Skeletal muscle tissue (tissue), 4 donors: ENCODE results near the gene EPHB1. TPM values are rescaled to one million over a fixed set of nuclear protein-coding genes. Genes with fewer than 3 reads are reported as not detected.

Experiments used
- H3K27ac ChIP-seq: one replicate; pipeline ENCODE4 v1.7.0; 2013; ENCODE audit warnings: mild to moderate bottlenecking, low read depth, low read length, inconsistent platforms
- H3K27me3 ChIP-seq, 3 donors: one replicate each; pipeline ENCODE4 v1.7.0; 2013; ENCODE audit warnings: low read length in 3 of 3; ENCODE audit not compliant: control insufficient read depth in 3 of 3, insufficient read depth in 3 of 3
- H3K36me3 ChIP-seq, 3 donors: one replicate each; pipeline ENCODE4 v1.7.0; 2013; ENCODE audit warnings: low read length in 3 of 3; ENCODE audit not compliant: control insufficient read depth in 3 of 3, insufficient read depth in 3 of 3
- H3K4me1 ChIP-seq, 3 donors: one replicate each; pipeline ENCODE4 v1.7.0; 2013; ENCODE audit warnings: low read length in 3 of 3, mild to moderate bottlenecking in 3 of 3; ENCODE audit not compliant: control insufficient read depth in 3 of 3, insufficient read depth in 3 of 3
- H3K4me3 ChIP-seq, 3 donors: one replicate each; pipeline ENCODE4 v1.7.0; 2013; ENCODE audit warnings: low read length in 3 of 3
- H3K9ac ChIP-seq, 3 donors: one replicate each; pipeline ENCODE4 v1.7.0; 2013; ENCODE audit warnings: low read length in 3 of 3, mild to moderate bottlenecking in 3 of 3, moderate library complexity in 2 of 3, low read depth in 1 of 3
- H3K9me3 ChIP-seq, 3 donors: one replicate each; pipeline ENCODE4 v1.7.0; 2013; ENCODE audit warnings: low read length in 3 of 3; ENCODE audit not compliant: control insufficient read depth in 3 of 3
- total RNA-seq: library from RNA; depleted of rRNA; stranded (reverse); fragments of >200 nt; gene quantifications from one replicate; pipeline ENCODE4 v1.2.3, GENCODE V29; 2014
- donor health status: Osteomylitis.

The EPHB1 gene
- total RNA-seq, 1 donor from 2014 or later, result 5.7 TPM

- no peaks in the 10 kb centered on the region for H3K27me3 ChIP-seq
- H3K9me3 ChIP-seq, result no peaks in the 10 kb centered on the region
- no peaks in the 10 kb centered on the region for H3K36me3 ChIP-seq
- H3K9ac ChIP-seq, result no peak overlapping the region
- H3K4me3 ChIP-seq, result no peak overlapping the region
- H3K4me1 ChIP-seq, result peaks cover 0 to 3% (median 2%) of the 10 kb centered on the region in 3 donors
- no peak overlapping the region for H3K27ac ChIP-seq
Observed at GRCh38 chr3:134941820-134942219, 146.8 kb downstream of the EPHB1 start.

GRCh38 chr3:134944429-134944828 is 149.4 kb downstream of the EPHB1 start:
- Histone ChIP-seq H3K36me3 (no peaks in the 10 kb centered on the region), H3K27me3 (no peaks in the 10 kb centered on the region), H3K27ac (no peak overlapping the region)

DNA sequence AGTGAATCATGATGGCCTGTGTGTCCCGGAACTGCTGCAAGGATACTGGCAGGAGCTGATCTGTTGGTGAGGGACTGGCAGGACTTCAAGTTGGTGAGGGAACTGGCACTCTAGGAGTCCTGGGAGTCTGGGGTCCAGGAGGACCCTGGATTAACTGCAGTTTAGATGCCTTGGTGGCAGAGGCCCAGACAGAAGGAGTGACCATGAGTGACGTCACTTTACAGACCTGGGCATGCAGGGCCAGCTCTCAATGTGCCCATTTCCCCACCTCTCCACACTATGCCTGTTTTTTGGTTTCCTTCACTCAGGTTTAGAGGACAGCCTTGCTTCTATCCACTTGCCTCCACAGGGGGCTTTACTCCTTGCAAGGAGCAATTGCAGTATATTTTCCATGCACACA is 154.1 kb downstream of the EPHB1 start:
- no peak overlapping the region for H3K4me3 ChIP-seq
- no peak overlapping the region for H3K27ac ChIP-seq
- peaks cover 2 to 13% (median 8%) of the 10 kb centered on the region in 3 donors for H3K36me3 ChIP-seq
- no peaks in the 10 kb centered on the region for H3K4me1 ChIP-seq
- H3K27me3 ChIP-seq, result no peaks in the 10 kb centered on the region
- no peak overlapping the region for H3K9ac ChIP-seq
- no peaks in the 10 kb centered on the region for H3K9me3 ChIP-seq

More at GRCh38 chr3:134944429-134944828, 149.4 kb downstream of the EPHB1 start:
- H3K4me3 ChIP-seq, result no peak overlapping the region
- no peaks in the 10 kb centered on the region for H3K4me1 ChIP-seq
- H3K9me3 ChIP-seq, result no peaks in the 10 kb centered on the region
- H3K9ac ChIP-seq, result no peak overlapping the region

DNA sequence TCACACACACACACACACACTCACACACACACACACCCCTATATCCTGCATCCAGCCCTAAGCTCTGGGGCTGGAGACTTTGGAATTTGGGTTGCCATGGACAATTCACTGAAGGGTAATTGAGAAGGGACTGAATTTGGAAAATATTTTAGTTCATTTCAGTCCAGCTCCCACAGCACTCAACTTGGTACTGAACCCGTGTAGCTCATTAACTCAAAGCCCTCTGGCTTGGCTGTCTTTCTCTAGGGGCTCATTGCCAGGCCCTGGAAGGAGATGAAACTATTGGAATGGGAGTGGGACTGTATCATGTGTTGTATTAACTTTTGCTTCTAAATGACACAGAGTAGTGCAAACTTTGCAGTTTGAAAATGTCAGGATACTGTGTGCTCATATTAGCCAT is 157.3 kb downstream of the EPHB1 start:
- Histone ChIP-seq H3K27me3 (no peaks in the 10 kb centered on the region), H3K36me3 (peaks cover 2 to 13% (median 8%) of the 10 kb centered on the region in 3 donors), H3K9ac (no peak overlapping the region), H3K9me3 (no peaks in the 10 kb centered on the region), H3K4me3 (no peak overlapping the region), H3K27ac (no peak overlapping the region), H3K4me1 (no peaks in the 10 kb centered on the region)

GRCh38 chr3:134955874-134956273 is 160.8 kb downstream of the EPHB1 start:
- Histone ChIP-seq H3K9ac (no peak overlapping the region), H3K36me3 (peaks cover 2 to 12% (median 8%) of the 10 kb centered on the region in 3 donors), H3K4me3 (no peak overlapping the region), H3K27ac (no peak overlapping the region), H3K27me3 (no peaks in the 10 kb centered on the region), H3K9me3 (no peaks in the 10 kb centered on the region), H3K4me1 (no peaks in the 10 kb centered on the region)

- Histone ChIP-seq H3K4me3 (no peak overlapping the region), H3K9ac (no peak overlapping the region), H3K27me3 (no peaks in the 10 kb centered on the region), H3K36me3 (peaks cover 2 to 8% (median 5%) of the 10 kb centered on the region in 3 donors), H3K27ac (no peak overlapping the region), H3K9me3 (no peaks in the 10 kb centered on the region), H3K4me1 (no peaks in the 10 kb centered on the region)
Observed at GRCh38 chr3:134956395-134956794, 161.3 kb downstream of the EPHB1 start.

- no peak overlapping the region for H3K27ac ChIP-seq
- H3K4me1 ChIP-seq, result no peaks in the 10 kb centered on the region
- H3K4me3 ChIP-seq, result no peak overlapping the region
- H3K9ac ChIP-seq, result no peak overlapping the region
- H3K36me3 ChIP-seq, result peaks cover under 1 to 3% (median under 1%) of the 10 kb centered on the region in 3 donors
- no peaks in the 10 kb centered on the region for H3K27me3 ChIP-seq
- H3K9me3 ChIP-seq, result no peaks in the 10 kb centered on the region
Observed at GRCh38 chr3:134956844-134957243, 161.8 kb downstream of the EPHB1 start.

DNA sequence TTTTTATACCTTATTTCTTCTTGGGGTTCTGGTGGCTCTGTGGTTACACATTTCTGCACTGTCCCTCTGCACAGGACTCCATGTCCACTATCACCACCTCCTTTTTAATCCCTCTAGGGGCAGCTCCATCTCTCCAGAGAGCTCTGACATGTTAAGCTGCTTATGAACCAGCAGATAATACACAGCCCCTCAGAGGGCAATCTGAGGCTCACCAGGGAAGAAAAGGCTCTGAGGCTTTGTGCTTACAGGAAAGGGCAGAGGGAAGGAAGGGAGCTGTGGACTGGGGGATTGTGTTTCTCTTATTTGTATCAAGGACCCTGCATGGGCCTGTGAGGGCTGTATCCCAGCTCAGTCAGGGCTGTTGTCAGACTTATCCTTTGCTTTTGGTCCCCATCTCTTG is 164.5 kb downstream of the EPHB1 start:
- H3K27me3 ChIP-seq, result no peaks in the 10 kb centered on the region
- H3K4me1 ChIP-seq, result no peaks in the 10 kb centered on the region
- no peak overlapping the region for H3K27ac ChIP-seq
- H3K9me3 ChIP-seq, result no peaks in the 10 kb centered on the region
- H3K9ac ChIP-seq, result no peak overlapping the region
- H3K4me3 ChIP-seq, result no peak overlapping the region
- no peaks in the 10 kb centered on the region for H3K36me3 ChIP-seq

DNA sequence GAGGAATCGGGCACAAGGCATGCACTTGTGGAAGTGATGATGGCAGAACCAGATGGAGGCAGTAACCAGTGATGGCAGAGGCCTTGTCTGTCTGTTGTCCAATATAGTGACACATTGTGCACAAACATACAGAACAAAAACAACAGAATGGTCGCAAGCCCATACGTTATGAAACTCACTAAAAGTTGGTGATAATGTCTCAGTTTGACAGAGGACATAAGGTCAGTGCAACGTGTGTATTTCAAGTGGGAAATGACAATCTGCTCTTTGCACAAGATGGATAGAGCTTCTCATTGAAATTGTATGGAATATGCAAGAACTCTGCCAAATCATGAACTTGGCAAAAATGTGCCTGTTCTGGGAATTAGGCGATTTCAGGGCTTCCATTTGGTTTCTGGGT is 169.2 kb downstream of the EPHB1 start:
- no peak overlapping the region for H3K9ac ChIP-seq
- no peaks in the 10 kb centered on the region for H3K9me3 ChIP-seq
- no peak overlapping the region for H3K27ac ChIP-seq
- H3K36me3 ChIP-seq, result no peaks in the 10 kb centered on the region
- H3K4me3 ChIP-seq, result no peak overlapping the region
- no peaks in the 10 kb centered on the region for H3K4me1 ChIP-seq
- H3K27me3 ChIP-seq, result no peaks in the 10 kb centered on the region

GRCh38 chr3:134965865-134966481 is 170.9 kb downstream of the EPHB1 start:
- Histone ChIP-seq H3K4me1 (no peaks in the 10 kb centered on the region), H3K36me3 (no peaks in the 10 kb centered on the region), H3K4me3 (no peak overlapping the region), H3K9ac (no peak overlapping the region), H3K27ac (no peak overlapping the region), H3K9me3 (no peaks in the 10 kb centered on the region), H3K27me3 (no peaks in the 10 kb centered on the region)
